Spinal cord (tissue), 9 donors: ENCODE measurements around the gene BCL2L2. TPM values are rescaled to one million over a fixed set of nuclear protein-coding genes. Genes with fewer than 3 reads are reported as not detected.

ENCODE experiments used
- DNase-seq, 6 donors: peaks; one replicate each; pipeline versions ENCODE4 v3.0.0 to v3.0.0-alpha.2; 2013 to 2015; ENCODE audit warnings: low spot score in 6 of 6, low read depth in 4 of 6
- H3K27ac ChIP-seq: one replicate; pipeline ENCODE4 v1.5.1; 2013; ENCODE audit warnings: low read depth, low read length, control low read depth
- H3K27me3 ChIP-seq: one replicate; pipeline ENCODE4 v1.6.1; 2013; ENCODE audit warnings: low read length; ENCODE audit not compliant: control insufficient read depth, insufficient read depth
- H3K36me3 ChIP-seq: one replicate; pipeline ENCODE4 v1.6.1; 2013; ENCODE audit warnings: low read length; ENCODE audit not compliant: control insufficient read depth, insufficient read depth
- H3K4me1 ChIP-seq: one replicate; pipeline ENCODE4 v1.6.1; 2013; ENCODE audit warnings: low read length; ENCODE audit not compliant: control insufficient read depth, insufficient read depth
- H3K4me3 ChIP-seq: one replicate; pipeline ENCODE4 v1.5.1; 2013; ENCODE audit warnings: low read depth, low read length, control low read depth
- H3K9me3 ChIP-seq: one replicate; pipeline ENCODE4 v1.6.1; 2013; ENCODE audit warnings: low read length; ENCODE audit not compliant: control insufficient read depth, insufficient read depth
- polyA plus RNA-seq, 2 donors: library from polyadenylated mRNA; unstranded; fragments of 120-200 nt; gene quantifications; one replicate each; pipeline ENCODE4 v1.2.1, GENCODE V29; 2013; ENCODE audit not compliant: insufficient read length in 2 of 2
- small RNA-seq: library from RNA; depleted of rRNA; stranded (forward); fragments of <200 nt; gene quantifications from one replicate; pipeline ENCODE3, GENCODE V24; 2014; ENCODE audit warnings: low replicate concordance
- total RNA-seq, 2 donors: library from RNA; depleted of rRNA in 1 of 2; stranded (reverse); fragments of 120-200 nt in 1 of 2; fragments of >200 nt in 1 of 2; gene quantifications; one replicate each; pipeline versions ENCODE4 v1.2.3 to v1.2.4, GENCODE V29; 2013 to 2014

The BCL2L2 gene
- total and polyA plus RNA-seq, 4 donors = 22.4 to 41.1 (median 32.6) TPM

GRCh38 chr14:23361320-23361719 lies 54.7 kb downstream of the BCL2L2 start:
- peak in 2 of 6 donors; percentile 75 to 76 for DNase-seq
- H3K27ac ChIP-seq = peak overlapping the region; percentile 79
- H3K4me3 ChIP-seq = no peak overlapping the region

More at GRCh38 chr14:23361320-23361719, 54.7 kb downstream of the BCL2L2 start:
- peaks cover 4% of the 10 kb centered on the region for H3K27me3 ChIP-seq
- H3K36me3 ChIP-seq = peaks cover 31% of the 10 kb centered on the region
- H3K4me1 ChIP-seq = peaks cover 63% of the 10 kb centered on the region
- no peaks in the 10 kb centered on the region for H3K9me3 ChIP-seq

Small RNA genes lying within 50 kb of the gene (small RNA-seq; reads per million reads assigned to genes)
- not detected for gene RNU6-1046P

Other genes with a start within 250 kb of the BCL2L2 start
- gene CDH24, start 249.3 kb upstream of the BCL2L2 start, total RNA-seq = 10 to 100 TPM in 1 of 2 donors, 1 to 10 TPM in 1; 9.6 to 17.1 TPM
- gene CDH24, start 249.3 kb upstream of the BCL2L2 start, polyA plus RNA-seq = 10 to 100 TPM; 37.9 to 46.0 TPM
- gene ACIN1, start 211.7 kb upstream of the BCL2L2 start, total RNA-seq = 100 to 1,000 TPM in 1 of 2 donors, 10 to 100 TPM in 1; 63.2 to 125 TPM
- gene ACIN1, start 211.7 kb upstream of the BCL2L2 start, polyA plus RNA-seq = 100 to 1,000 TPM; 196 to 229 TPM
- gene C14orf119, start 211.3 kb upstream of the BCL2L2 start, total RNA-seq = 10 to 100 TPM; 35.4 to 57.2 TPM
- 10 to 100 TPM; 50.5 to 55.4 TPM for gene C14orf119, start 211.3 kb upstream of the BCL2L2 start, polyA plus RNA-seq
- under 1 TPM; 0.10 to 0.61 TPM for gene CIROP, start 201.8 kb upstream of the BCL2L2 start, total RNA-seq
- gene CIROP, start 201.8 kb upstream of the BCL2L2 start, polyA plus RNA-seq = under 1 TPM; 0.06 to 0.10 TPM
- gene CEBPE, start 187.6 kb upstream of the BCL2L2 start, total RNA-seq = 1 to 10 TPM in 1 of 2 donors, under 1 TPM in 1; 0.17 to 1.5 TPM
- not detected for gene CEBPE, start 187.6 kb upstream of the BCL2L2 start, polyA plus RNA-seq
- 10 to 100 TPM in 1 of 2 donors, 1 to 10 TPM in 1; 8.6 to 18.9 TPM for gene SLC7A8, start 123.2 kb upstream of the BCL2L2 start, total RNA-seq
- 10 to 100 TPM; 15.6 to 18.7 TPM for gene SLC7A8, start 123.2 kb upstream of the BCL2L2 start, polyA plus RNA-seq
- gene RNF212B, start 68.9 kb upstream of the BCL2L2 start, total RNA-seq = not detected
- not detected for gene RNF212B, start 68.9 kb upstream of the BCL2L2 start, polyA plus RNA-seq
- gene HOMEZ, start 20.7 kb upstream of the BCL2L2 start, total RNA-seq = 10 to 100 TPM in 1 of 2 donors, 1 to 10 TPM in 1; 4.9 to 15.0 TPM
- gene HOMEZ, start 20.7 kb upstream of the BCL2L2 start, polyA plus RNA-seq = 10 to 100 TPM; 12.0 to 13.5 TPM
- gene PPP1R3E, start 4.0 kb upstream of the BCL2L2 start, total RNA-seq = 10 to 100 TPM; 11.3 to 15.7 TPM
- gene PPP1R3E, start 4.0 kb upstream of the BCL2L2 start, polyA plus RNA-seq = 10 to 100 TPM; 30.7 to 37.2 TPM
- gene PABPN1, start 14.6 kb downstream of the BCL2L2 start, total RNA-seq = 100 to 1,000 TPM in 1 of 2 donors, 10 to 100 TPM in 1; 94.9 to 117 TPM
- gene PABPN1, start 14.6 kb downstream of the BCL2L2 start, polyA plus RNA-seq = 100 to 1,000 TPM; 235 to 282 TPM
- gene SLC22A17, start 46.1 kb downstream of the BCL2L2 start, total RNA-seq = 100 to 1,000 TPM; 167 to 333 TPM
- 100 to 1,000 TPM; 494 to 541 TPM for gene SLC22A17, start 46.1 kb downstream of the BCL2L2 start, polyA plus RNA-seq
- 10 to 100 TPM; 11.1 to 26.5 TPM for gene EFS, start 58.3 kb downstream of the BCL2L2 start, total RNA-seq
- gene EFS, start 58.3 kb downstream of the BCL2L2 start, polyA plus RNA-seq = 10 to 100 TPM; 42.7 to 45.6 TPM
- not detected for gene IL25, start 66.0 kb downstream of the BCL2L2 start, total RNA-seq
- not detected for gene IL25, start 66.0 kb downstream of the BCL2L2 start, polyA plus RNA-seq
- gene CMTM5, start 70.2 kb downstream of the BCL2L2 start, total RNA-seq = 10 to 100 TPM; 33.9 to 46.7 TPM
- 10 to 100 TPM; 71.8 to 78.2 TPM for gene CMTM5, start 70.2 kb downstream of the BCL2L2 start, polyA plus RNA-seq
- gene MYH6, start 101.4 kb downstream of the BCL2L2 start, total RNA-seq = under 1 TPM in 1 of 2 donors, not detected in 1; 0.11 TPM
- under 1 TPM in 1 of 2 donors, not detected in 1; 0.16 TPM for gene MYH6, start 101.4 kb downstream of the BCL2L2 start, polyA plus RNA-seq
- gene MYH7, start 128.8 kb downstream of the BCL2L2 start, total RNA-seq = 1 to 10 TPM in 1 of 2 donors, under 1 TPM in 1; 0.99 to 1.2 TPM
- gene MYH7, start 128.8 kb downstream of the BCL2L2 start, polyA plus RNA-seq = 1 to 10 TPM; 2.2 to 2.9 TPM
- gene NGDN, start 162.9 kb downstream of the BCL2L2 start, total RNA-seq = 10 to 100 TPM; 47.4 to 51.8 TPM
- 10 to 100 TPM; 49.0 to 53.5 TPM for gene NGDN, start 162.9 kb downstream of the BCL2L2 start, polyA plus RNA-seq
- gene ZFHX2, start 244.9 kb downstream of the BCL2L2 start, total RNA-seq = 1 to 10 TPM; 1.8 to 4.9 TPM
- 10 to 100 TPM; 23.8 to 31.3 TPM for gene ZFHX2, start 244.9 kb downstream of the BCL2L2 start, polyA plus RNA-seq
- gene THTPA, start 249.4 kb downstream of the BCL2L2 start, total RNA-seq = 10 to 100 TPM; 15.1 to 16.5 TPM
- gene THTPA, start 249.4 kb downstream of the BCL2L2 start, polyA plus RNA-seq = 10 to 100 TPM; 35.6 to 36.7 TPM